KMS-11 (cell line): ENCODE measurements around the gene NAP1L5.

Experiments
- H2AFZ ChIP-seq: fragments of 200-600 bp; sonication (generic); 2 replicates; pipeline ENCODE4 v1.6.1; 2016; ENCODE audit warnings: antibody characterized with exemption, mixed run types, low read depth
- H3K27ac ChIP-seq: fragments of 200-600 bp; sonication (generic); 2 replicates; pipeline ENCODE4 v1.6.1; 2016; ENCODE audit warnings: mild to moderate bottlenecking, mixed run types
- H3K27me3 ChIP-seq: fragments of 200-600 bp; sonication (generic); 2 replicates; pipeline ENCODE4 v1.6.1; 2017; ENCODE audit warnings: mild to moderate bottlenecking, low read depth, mixed run types, moderate library complexity; ENCODE audit not compliant: insufficient read depth
- H3K36me3 ChIP-seq: fragments of 200-600 bp; sonication (generic); 2 replicates; pipeline ENCODE4 v1.6.1; 2017; ENCODE audit warnings: mild to moderate bottlenecking, mixed run types; ENCODE audit not compliant: insufficient read depth
- H3K4me1 ChIP-seq: fragments of 200-600 bp; sonication (generic); 2 replicates; pipeline ENCODE4 v1.6.1; 2016; ENCODE audit warnings: mild to moderate bottlenecking, low read depth, mixed run types; ENCODE audit not compliant: poor library complexity, severe bottlenecking
- H3K4me2 ChIP-seq: fragments of 200-600 bp; sonication (generic); 2 replicates; pipeline ENCODE4 v1.7.0; 2016; ENCODE audit warnings: mild to moderate bottlenecking, mixed run types
- H3K4me3 ChIP-seq: fragments of 200-600 bp; sonication (generic); IDR thresholded peaks from 2 replicates; pipeline ENCODE4 v1.6.1; 2017; ENCODE audit warnings: low read depth, low read length, mixed read lengths; ENCODE audit not compliant: insufficient read depth
- H3K79me2 ChIP-seq: fragments of 200-600 bp; sonication (generic); 2 replicates; pipeline ENCODE4 v1.6.1; 2016; ENCODE audit warnings: low read depth, mixed run types; ENCODE audit not compliant: insufficient read depth
- H3K9ac ChIP-seq: fragments of 200-600 bp; sonication (generic); 2 replicates; pipeline ENCODE4 v1.6.1; 2016; ENCODE audit warnings: mild to moderate bottlenecking, mixed run types
- H4K20me1 ChIP-seq: fragments of 200-600 bp; sonication (generic); 2 replicates; pipeline ENCODE4 v1.6.1; 2016; ENCODE audit warnings: mild to moderate bottlenecking, mixed run types; ENCODE audit not compliant: insufficient read depth
- TF ChIP-seq, protein P1 (sequence below): fragments of 200-600 bp; sonication (generic); conservative IDR thresholded peaks from 2 replicates; pipeline ENCODE4 v1.6.1; 2017; ENCODE audit warnings: low read depth, mild to moderate bottlenecking, antibody characterized with exemption, low read length, moderate library complexity, mixed read lengths

Gene NAP1L5

GRCh38 chr4:88732714-88733368 is 35.2 kb upstream of the NAP1L5 start:
- Histone ChIP-seq H3K9ac (no peak overlapping the region), H2AFZ (no peak overlapping the region), H3K27me3 (no peaks in the 10 kb centered on the region), H3K4me1 (no peaks in the 10 kb centered on the region), H3K79me2 (no peaks in the 10 kb centered on the region), H3K36me3 (no peaks in the 10 kb centered on the region), H3K27ac (no peak overlapping the region), H3K4me2 (no peak overlapping the region), H4K20me1 (no peaks in the 10 kb centered on the region), H3K4me3 (no peak overlapping the region)
- TF ChIP-seq, protein P1, sequence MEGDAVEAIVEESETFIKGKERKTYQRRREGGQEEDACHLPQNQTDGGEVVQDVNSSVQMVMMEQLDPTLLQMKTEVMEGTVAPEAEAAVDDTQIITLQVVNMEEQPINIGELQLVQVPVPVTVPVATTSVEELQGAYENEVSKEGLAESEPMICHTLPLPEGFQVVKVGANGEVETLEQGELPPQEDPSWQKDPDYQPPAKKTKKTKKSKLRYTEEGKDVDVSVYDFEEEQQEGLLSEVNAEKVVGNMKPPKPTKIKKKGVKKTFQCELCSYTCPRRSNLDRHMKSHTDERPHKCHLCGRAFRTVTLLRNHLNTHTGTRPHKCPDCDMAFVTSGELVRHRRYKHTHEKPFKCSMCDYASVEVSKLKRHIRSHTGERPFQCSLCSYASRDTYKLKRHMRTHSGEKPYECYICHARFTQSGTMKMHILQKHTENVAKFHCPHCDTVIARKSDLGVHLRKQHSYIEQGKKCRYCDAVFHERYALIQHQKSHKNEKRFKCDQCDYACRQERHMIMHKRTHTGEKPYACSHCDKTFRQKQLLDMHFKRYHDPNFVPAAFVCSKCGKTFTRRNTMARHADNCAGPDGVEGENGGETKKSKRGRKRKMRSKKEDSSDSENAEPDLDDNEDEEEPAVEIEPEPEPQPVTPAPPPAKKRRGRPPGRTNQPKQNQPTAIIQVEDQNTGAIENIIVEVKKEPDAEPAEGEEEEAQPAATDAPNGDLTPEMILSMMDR: no peak

DNA sequence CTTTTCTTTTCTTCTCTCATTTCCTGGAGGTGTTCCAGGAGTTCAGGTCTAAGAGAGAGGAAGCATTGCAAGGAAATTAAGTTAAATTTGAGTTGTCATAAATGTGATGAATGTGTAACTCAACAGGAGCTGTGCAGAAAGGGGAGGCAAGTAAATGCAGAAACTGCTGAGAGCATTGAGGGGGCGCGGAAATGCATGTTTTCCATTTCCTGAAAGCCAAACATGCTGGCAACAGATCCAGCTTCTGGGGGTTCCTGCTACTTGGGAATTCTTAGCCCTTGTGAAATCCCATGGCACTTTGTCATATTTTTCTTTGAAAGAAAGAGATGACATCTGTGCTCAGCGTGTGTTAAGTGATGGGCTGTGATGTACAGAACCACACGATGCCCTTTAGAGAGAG is 33.8 kb upstream of the NAP1L5 start:
- H3K4me2 ChIP-seq: no peak overlapping the region
- no peaks in the 10 kb centered on the region for H3K79me2 ChIP-seq
- no peak overlapping the region for H2AFZ ChIP-seq
- TF ChIP-seq, protein P1: no peak
- no peaks in the 10 kb centered on the region for H3K4me1 ChIP-seq
- H3K4me3 ChIP-seq: no peak overlapping the region
- no peak overlapping the region for H3K27ac ChIP-seq
- no peaks in the 10 kb centered on the region for H3K27me3 ChIP-seq
- H3K36me3 ChIP-seq: no peaks in the 10 kb centered on the region
- no peaks in the 10 kb centered on the region for H4K20me1 ChIP-seq
- H3K9ac ChIP-seq: no peak overlapping the region

DNA sequence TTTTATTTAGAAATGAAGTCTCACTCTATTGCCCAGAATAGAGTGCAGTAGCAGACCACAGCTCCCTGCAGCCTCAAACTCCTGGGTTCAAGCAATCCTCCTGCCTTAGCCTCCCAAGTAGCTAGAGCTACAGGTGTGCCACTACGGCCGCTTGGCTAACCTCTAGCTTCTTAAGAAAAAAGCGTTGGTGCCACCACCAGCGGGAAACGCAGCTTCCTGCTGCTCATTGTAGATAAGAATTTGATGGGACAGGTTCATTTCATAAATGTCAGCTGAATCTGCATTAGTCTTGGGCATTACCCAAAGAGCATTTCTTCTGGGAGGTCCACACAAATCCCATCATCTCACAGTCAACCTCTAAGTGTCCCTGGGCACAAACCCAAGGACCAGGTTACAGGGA is 33.2 kb upstream of the NAP1L5 start:
- H3K4me1 ChIP-seq: no peaks in the 10 kb centered on the region
- TF ChIP-seq, protein P1: no peak
- H3K27me3 ChIP-seq: no peaks in the 10 kb centered on the region
- H3K27ac ChIP-seq: no peak overlapping the region
- H3K9ac ChIP-seq: no peak overlapping the region
- H3K4me3 ChIP-seq: no peak overlapping the region
- H4K20me1 ChIP-seq: no peaks in the 10 kb centered on the region
- H2AFZ ChIP-seq: no peak overlapping the region
- no peaks in the 10 kb centered on the region for H3K36me3 ChIP-seq
- no peak overlapping the region for H3K4me2 ChIP-seq
- H3K79me2 ChIP-seq: no peaks in the 10 kb centered on the region

DNA sequence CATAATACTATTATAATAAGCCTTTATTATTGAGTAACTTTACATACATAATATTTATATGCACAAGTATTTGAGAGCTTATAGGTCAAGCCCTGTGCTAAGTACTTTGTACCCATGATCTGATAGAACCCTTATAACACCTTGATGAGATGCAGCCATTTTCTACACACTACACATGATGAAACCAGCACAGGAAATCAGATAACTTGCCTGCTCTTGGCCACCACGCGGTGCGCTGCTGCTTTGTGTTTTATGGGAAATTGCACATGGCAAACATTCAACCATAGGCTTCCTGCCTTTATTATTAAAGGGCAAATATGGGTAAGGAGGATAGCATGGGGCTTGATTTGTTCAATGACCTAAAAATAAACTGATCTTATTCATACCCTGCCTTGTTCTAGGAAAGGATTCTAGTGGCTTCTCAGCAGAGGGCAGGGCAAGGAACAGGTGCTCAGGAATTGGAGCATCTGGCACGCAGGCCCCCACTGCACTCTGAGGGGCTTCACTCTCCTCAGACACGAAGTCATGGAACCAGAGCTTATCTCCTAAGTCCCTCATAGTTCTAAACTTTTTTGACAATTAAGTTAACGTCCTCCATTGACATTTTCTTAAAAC is 31.6 kb upstream of the NAP1L5 start:
- H3K27me3 ChIP-seq: no peaks in the 10 kb centered on the region
- no peaks in the 10 kb centered on the region for H3K4me1 ChIP-seq
- TF ChIP-seq, protein P1: no peak
- no peak overlapping the region for H3K27ac ChIP-seq
- no peak overlapping the region for H3K9ac ChIP-seq
- no peaks in the 10 kb centered on the region for H4K20me1 ChIP-seq
- no peak overlapping the region for H3K4me2 ChIP-seq
- no peak overlapping the region for H3K4me3 ChIP-seq
- no peak overlapping the region for H2AFZ ChIP-seq
- H3K79me2 ChIP-seq: no peaks in the 10 kb centered on the region
- H3K36me3 ChIP-seq: no peaks in the 10 kb centered on the region
